GM12891 (cell line): ENCODE data around the gene PYGO1.

Source experiments
- DNase-seq: peaks from one replicate; pipeline ENCODE4 v3.0.0; 2011; ENCODE audit warnings: low spot score; ENCODE audit not compliant: insufficient read length
- FAIRE-seq: peaks from 2 replicates; lab custom pipeline; 2011; peaks lifted over from hg19 to GRCh38; lab: Jason Lieb, UNC
- PAX5 ChIP-seq: IDR thresholded peaks from 2 replicates; pipeline ENCODE4 v1.6.1; 2011; ENCODE audit warnings: low read length, moderate library complexity, mild to moderate bottlenecking; ENCODE audit not compliant: insufficient read depth, severe bottlenecking
- POLR2A ChIP-seq: IDR thresholded peaks from 2 replicates; pipeline ENCODE4 v1.6.1; 2011; ENCODE audit warnings: low read depth, low read length, control low read depth
- POLR2AphosphoS5 ChIP-seq: IDR thresholded peaks from 2 replicates; pipeline ENCODE4 v1.6.1; 2011; ENCODE audit warnings: low read depth, low read length, control low read depth
- POU2F2 ChIP-seq: IDR thresholded peaks from 2 replicates; pipeline ENCODE4 v1.6.1; 2011; ENCODE audit warnings: low read depth, mild to moderate bottlenecking, control low read depth, low read length, moderate library complexity
- SPI1 ChIP-seq: IDR thresholded peaks from 2 replicates; pipeline ENCODE4 v1.6.1; 2011; ENCODE audit warnings: low read depth, low read length, control low read depth
- TAF1 ChIP-seq: IDR thresholded peaks from 2 replicates; pipeline ENCODE4 v1.6.1; 2011; ENCODE audit warnings: low read depth, low read length, control low read depth

The PYGO1 gene

GRCh38 chr15:55573224-55573623 is 14.9 kb downstream of the PYGO1 start:
- FAIRE-seq (no peak), DNase-seq (no peak)
- no peak for TF ChIP-seq TAF1
- TF ChIP-seq SPI1: no peak
- no peak for TF ChIP-seq POLR2A
- TF ChIP-seq POU2F2: no peak
- no peak for TF ChIP-seq PAX5
- TF ChIP-seq POLR2AphosphoS5: no peak

GRCh38 chr15:55564347-55565145 is 23.6 kb downstream of the PYGO1 start:
- FAIRE-seq (no peak), DNase-seq (no peak)
- TF ChIP-seq SPI1: no peak
- TF ChIP-seq TAF1: no peak
- no peak for TF ChIP-seq PAX5
- TF ChIP-seq POU2F2: no peak
- no peak for TF ChIP-seq POLR2AphosphoS5
- TF ChIP-seq POLR2A: no peak

DNA sequence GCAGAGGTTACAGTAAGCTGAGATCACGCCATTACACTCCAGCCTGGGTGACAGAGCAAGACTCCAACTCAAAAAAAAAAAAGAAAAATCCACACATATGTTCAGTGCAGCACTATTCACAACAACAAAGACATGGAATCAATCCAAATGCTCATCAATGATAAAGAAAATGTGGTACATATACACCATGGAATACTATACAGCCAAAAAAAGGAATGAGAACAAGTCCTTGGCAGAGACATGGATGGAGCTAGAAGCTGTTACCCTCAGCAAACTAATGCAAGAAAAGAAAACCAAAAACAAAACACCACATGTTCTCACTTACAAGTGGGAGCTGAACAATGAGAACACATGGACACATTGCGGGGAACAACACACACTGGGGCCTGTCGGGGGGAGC is 25.5 kb downstream of the PYGO1 start:
- no peak for FAIRE-seq
- no peak for TF ChIP-seq POU2F2
- TF ChIP-seq POLR2AphosphoS5: no peak
- TF ChIP-seq PAX5: no peak
- no peak for TF ChIP-seq TAF1
- TF ChIP-seq POLR2A: no peak
- TF ChIP-seq SPI1: no peak

DNA sequence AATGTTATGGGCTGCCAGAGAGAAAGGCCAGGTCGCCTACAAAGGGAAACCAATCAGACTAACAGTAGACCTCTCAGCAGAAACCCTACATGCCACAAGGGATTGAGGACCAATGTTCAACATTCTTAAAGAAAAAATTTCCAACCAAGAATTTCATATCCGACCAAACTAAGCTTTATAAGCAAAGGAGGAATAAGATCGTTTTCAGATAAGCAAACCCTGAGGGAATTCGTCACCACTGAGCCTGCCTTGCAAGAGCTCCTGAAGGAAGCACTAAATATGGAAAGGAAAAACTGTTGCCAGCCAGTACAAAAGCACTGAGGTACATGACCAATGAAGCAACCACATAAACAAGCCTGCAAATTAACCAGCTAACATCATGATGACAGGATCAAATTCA is 33.1 kb downstream of the PYGO1 start:
- TF ChIP-seq SPI1: no peak
- TF ChIP-seq POLR2A: no peak
- no peak for TF ChIP-seq POU2F2
- no peak for TF ChIP-seq TAF1
- TF ChIP-seq POLR2AphosphoS5: no peak
- no peak for TF ChIP-seq PAX5
- no peak for DNase-seq
- no peak for FAIRE-seq

More for the DNA sequence above, 25.5 kb downstream of the PYGO1 start:
- no peak for DNase-seq

DNA sequence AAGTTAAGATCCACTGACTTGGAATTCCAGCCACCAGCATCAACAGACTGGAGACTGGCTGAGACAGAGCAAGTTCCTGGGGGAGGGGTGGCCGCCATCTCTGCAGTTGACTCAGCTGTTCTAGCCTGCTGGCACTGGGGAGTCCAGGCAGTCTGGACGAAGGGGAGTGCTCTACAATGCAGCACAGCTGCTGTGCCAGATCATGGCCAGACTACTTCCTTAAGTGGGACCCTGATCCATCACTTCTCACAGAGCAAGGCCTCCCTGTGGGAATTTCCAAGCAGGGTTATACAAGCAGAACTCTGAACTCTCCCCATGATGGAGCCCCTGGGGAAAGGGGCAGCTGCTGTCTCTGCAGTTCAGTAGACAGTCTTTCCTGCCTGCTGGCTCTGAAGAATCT is 35.2 kb downstream of the PYGO1 start:
- FAIRE-seq (no peak), DNase-seq (no peak)
- TF ChIP-seq POLR2A (no peak), PAX5 (no peak), POLR2AphosphoS5 (no peak), SPI1 (no peak), TAF1 (no peak), POU2F2 (no peak)

DNA sequence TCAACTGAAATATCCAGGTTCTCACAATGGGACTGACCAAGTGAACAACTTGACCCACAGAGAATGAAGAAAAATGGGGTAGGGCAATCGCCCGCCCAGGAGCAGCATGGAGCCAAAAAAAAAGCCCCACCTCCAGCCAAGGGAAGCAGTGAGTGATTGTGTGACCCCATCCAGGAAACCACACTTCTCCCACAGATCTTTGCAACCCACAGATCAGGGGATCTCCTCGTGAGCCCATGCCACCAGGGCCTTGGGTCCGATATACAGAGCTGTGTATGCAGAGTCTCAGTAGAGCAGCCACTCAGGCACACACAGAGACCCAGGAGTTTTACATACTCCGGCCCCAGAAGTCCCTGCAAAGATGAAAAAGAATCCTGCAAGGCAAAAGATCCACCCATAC is 35.7 kb downstream of the PYGO1 start:
- TF ChIP-seq POU2F2 (no peak), PAX5 (no peak), TAF1 (no peak)
- DNase-seq (no peak), FAIRE-seq (no peak)

GRCh38 chr15:55549305-55549704 is 38.8 kb downstream of the PYGO1 start:
- DNase-seq: no peak
- no peak for FAIRE-seq
- TF ChIP-seq POLR2A (no peak), TAF1 (no peak), PAX5 (no peak), SPI1 (no peak), POU2F2 (no peak), POLR2AphosphoS5 (no peak)

GRCh38 chr15:55546718-55547117 is 41.4 kb downstream of the PYGO1 start:
- TF ChIP-seq POU2F2: no peak
- DNase-seq (no peak), FAIRE-seq (no peak)

GRCh38 chr15:55535436-55535835 is 52.7 kb downstream of the PYGO1 start:
- no peak for TF ChIP-seq TAF1
- TF ChIP-seq SPI1: no peak
- TF ChIP-seq POU2F2: no peak
- TF ChIP-seq POLR2AphosphoS5: no peak
- no peak for TF ChIP-seq POLR2A
- no peak for TF ChIP-seq PAX5
- FAIRE-seq (no peak), DNase-seq (no peak)

DNA sequence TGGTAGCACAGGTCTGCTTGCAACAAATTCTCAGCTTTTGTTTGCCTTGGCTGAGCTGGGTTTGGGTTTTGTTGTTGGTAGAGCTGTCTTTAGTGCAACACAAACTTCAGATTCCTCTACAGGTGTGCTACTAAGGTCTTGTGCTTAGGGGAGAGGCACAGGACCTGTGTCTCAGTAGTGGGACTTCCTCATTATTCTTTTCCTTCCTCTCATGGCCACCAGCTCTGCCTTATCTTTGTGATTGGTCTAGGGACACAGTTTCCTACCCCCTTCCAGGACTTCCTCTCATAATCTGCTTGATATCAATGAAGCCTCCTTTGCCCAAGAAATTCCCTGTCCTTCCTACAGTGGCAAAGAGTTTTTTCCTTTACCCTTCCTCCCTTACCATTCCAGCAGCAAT is 55.2 kb downstream of the PYGO1 start:
- TF ChIP-seq POU2F2 (no peak), TAF1 (no peak), POLR2A (no peak), SPI1 (no peak), PAX5 (no peak), POLR2AphosphoS5 (no peak)
- DNase-seq (no peak), FAIRE-seq (no peak)
